ENCODE results near the gene ACOT7.

GRCh38 chr1:6239213-6239752 lies 154.3 kb downstream of the ACOT7 start:
- TF ChIP-seq POLR2A (IDR thresholded peaks at IDR 0.05): no peak
- no peak for TF ChIP-seq CTCF (IDR thresholded peaks at IDR 0.05)
